Colon (tissue), 2 donors: ENCODE measurements around the gene GMPR.

ENCODE experiments used
- FAIRE-seq: peaks from 2 replicates; lab custom pipeline; 2012; peaks lifted over from hg19 to GRCh38; lab: Jason Lieb, UNC
- donor health status: control.
- donor health status: control.

GMPR gene

GRCh38 chr6:16329233-16329632, 90.8 kb downstream of the GMPR start:
- no peak for FAIRE-seq

DNA sequence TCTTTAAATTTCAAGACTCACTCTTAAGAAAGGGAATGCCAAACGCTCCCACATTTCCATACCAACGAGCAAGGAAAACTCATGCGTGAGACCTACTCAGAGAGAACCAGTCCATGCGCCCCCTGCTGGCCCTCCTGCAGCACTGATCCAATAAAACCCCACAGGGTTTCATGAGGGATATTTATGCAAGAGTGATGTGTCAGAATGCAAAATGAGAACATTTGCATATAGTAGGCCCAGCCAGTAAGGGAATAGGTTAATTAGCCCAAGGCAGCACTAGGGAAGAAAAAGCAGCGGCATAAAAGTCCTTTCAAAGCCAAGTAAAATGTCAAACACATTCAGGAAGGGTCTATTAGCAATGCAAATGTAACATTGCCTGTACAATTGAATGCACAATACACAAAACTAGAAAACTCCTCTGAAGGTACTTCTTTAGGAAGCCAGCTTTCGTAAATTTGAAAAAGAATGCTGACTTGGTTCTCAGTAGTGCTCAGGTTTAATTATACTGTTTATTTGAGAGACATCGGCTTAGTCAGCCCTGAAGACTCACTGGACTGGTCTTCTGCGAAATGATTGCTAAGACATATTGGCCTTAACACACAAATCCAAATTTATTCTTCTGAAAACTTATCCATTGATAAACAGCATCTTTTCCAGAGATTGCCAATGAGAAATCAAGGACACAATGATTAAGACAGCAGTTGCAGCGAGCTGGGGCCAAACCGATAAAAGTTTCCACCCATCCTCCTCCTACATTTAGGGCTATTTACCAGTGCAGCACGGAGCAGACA, 93.2 kb downstream of the GMPR start:
- no peak for FAIRE-seq

DNA sequence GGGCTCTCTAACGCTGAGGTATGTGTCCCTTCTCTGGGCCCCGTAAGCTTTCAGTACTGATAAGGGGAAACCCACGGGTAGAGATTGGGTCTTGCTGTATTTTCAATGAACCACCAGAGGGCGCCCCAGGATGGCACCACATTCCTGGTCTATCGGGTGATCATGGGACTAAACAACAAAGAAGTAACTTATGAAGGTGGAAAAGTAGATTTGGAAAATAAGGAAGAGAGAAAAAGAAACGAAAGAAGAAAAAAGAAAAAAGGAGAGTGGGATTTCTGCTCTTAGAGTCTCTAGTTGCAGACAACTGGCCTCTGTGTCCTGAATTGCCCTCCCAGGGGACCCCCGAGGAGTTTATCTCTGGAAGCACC, 93.8 kb downstream of the GMPR start:
- no peak for FAIRE-seq

DNA sequence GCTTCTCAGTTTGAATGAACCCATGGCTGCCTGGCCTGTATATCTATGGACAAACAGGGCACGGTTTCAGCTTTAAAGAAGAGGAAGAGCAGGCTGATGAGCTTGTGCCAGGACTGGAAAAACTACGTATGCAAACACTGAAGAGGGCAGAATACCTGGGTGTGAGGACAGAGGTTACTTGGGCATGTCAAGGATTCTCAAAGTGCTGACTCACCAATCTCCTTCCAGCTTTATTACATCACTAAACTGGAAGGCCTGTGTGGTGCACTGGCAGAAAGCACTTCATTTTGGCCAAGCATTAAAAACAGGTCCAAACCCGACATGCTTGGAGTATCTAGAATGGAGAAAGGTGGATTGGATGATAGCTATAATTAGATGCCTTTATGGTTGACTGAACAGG, 95.2 kb downstream of the GMPR start:
- FAIRE-seq = no peak

DNA sequence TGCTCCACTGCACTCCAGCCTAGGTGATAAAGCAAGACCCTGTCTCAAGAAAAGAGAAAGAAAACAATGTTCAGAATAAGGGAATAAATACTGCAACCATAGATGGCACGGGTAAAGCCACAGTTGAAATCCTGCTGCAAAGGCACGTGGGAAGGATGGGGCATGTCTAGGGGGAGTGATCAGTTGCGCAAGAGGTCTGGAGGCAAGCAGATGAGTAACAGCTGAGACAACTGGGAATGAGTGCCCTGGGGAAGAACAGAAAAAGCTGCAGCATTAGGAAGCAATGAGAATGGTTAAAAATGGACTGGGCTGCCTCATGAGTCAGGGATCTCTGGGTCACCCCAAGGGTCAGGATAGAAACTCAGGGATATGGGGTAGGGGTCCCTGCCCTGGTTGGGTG, 96.3 kb downstream of the GMPR start:
- no peak for FAIRE-seq

GRCh38 chr6:16335176-16335575, 96.8 kb downstream of the GMPR start:
- no peak for FAIRE-seq

DNA sequence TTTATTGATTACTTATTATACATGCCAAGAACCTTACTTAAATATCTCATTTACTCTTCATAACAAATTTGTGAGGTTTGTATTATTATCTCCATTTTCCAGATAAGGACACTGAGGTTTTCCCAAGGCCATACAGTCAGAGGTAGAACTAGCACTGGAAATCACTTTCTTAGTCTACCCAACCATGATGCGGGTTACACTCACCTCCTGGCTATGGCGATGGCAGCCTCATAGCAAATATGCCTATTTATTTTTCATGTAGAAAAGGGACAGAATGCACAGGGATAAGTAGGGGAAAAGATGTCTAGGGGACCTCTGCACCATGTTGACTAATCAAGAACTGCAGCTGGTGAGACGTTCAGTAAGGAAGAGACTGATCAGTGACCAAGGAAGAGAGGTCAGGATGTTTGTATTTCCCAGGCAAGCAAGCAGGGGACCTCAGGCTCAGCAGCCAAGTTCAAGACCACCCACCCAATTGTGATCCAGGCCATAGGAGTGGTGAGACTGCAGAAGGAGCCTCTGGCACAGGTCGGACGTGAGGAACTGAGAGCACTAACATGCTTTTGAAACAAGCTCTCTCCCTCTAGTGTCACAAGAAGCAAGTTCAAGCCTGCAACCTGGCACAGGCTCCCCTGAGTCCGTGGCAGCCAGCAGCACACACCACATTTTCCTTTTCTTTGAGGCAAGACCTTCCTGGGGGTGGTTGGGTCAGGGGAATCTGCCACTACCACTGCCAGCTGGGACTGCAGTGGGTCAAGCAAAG, 97.8 kb downstream of the GMPR start:
- FAIRE-seq = no peak

- FAIRE-seq = no peak
These were observed 98.5 kb downstream of the GMPR start for GRCh38 chr6:16336911-16337294.

GRCh38 chr6:16337295-16337975, 99.0 kb downstream of the GMPR start:
- no peak for FAIRE-seq

GRCh38 chr6:16338577-16339264, 100.3 kb downstream of the GMPR start:
- no peak for FAIRE-seq

DNA sequence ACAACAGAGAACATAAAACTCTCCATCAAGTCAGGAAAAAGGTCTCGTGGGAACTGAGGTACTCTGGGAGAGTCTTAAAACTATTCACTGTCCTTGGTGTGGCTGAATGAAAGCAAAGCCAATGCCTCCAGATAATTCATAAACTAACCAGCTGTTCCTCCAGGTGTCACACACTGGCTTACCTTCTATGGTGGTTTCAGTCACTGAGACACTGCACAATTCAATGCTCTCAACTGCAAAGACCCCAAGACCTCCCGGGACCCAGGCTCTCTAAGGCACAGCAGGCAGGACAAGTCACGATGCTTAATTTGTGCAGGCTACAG, 100.8 kb downstream of the GMPR start:
- no peak for FAIRE-seq

- FAIRE-seq = no peak
These were observed 105.2 kb downstream of the GMPR start for GRCh38 chr6:16343593-16343992.

- no peak for FAIRE-seq
These were observed 106.4 kb downstream of the GMPR start for GRCh38 chr6:16344756-16345155.
